ENCODE measurements around the gene FOXP1.

The FOXP1 gene

DNA sequence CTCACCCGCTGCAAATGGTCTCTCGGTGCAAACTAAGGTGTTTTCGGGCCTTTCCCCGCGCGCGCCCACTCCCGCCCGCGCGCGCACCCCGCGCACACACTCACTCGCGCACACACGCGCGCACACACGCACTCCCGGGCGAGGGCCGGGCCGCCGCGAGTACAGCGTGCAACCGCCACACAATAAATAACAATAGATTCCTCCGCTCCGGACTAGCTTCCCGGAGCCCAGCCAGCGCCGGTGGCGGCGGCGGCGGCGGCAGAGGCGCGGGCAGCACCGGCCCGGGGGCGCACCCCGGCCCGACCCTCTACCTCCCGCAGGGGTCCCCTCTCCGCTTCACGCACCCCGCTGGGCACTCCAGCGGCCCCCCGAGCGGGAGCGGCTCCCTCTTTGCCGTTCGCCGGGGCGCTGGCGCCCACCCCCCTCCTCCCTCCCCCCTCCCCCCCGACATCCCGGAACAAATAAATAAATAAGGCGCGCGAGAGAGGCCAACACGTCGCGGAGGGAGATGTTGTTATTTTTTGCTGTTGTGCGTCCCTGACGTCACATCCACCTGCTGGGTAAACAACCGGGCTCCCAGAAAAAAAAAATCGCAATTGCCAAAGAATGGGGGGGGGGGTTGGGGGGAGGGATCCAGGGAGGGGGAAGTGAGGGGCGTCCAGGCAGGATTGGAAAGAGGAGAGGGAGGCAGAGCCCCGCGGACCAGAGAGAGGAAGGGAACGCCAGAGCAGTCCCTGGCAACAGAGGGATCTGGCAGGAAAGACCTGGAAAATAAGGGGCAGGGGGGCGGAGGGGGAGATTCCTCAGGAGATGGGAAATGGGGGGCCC, at the start of gene FOXP1:
FOXP1 (minus strand) TSS at position 163 of the 828 bp plus-strand sequence. CDS start 385,347 bp downstream, outside the sequence.
- DNase-seq, result peak; percentile 75 to 77

DNA sequence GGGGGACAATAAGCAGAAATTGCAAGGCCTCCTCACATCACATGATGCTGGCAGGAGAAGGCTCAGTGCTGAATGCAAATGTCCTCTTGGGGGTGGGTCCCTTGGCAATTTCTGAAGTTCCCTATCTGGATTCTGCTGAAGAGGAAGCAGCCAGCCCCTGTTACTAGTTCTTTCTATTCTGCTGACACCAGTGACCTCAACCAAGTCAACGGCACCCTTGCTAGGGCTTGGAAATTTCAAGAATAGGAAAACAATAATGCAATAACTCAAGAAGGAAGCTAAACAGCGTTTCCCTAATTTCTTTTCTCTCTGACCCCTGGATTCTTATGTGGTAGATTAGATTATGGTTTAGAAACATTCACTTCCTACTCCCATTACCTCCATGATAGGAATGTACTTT, 46.2 kb upstream of the FOXP1 start:
- DNase-seq, result peak in 1 of 2 donors; percentile 6

DNA sequence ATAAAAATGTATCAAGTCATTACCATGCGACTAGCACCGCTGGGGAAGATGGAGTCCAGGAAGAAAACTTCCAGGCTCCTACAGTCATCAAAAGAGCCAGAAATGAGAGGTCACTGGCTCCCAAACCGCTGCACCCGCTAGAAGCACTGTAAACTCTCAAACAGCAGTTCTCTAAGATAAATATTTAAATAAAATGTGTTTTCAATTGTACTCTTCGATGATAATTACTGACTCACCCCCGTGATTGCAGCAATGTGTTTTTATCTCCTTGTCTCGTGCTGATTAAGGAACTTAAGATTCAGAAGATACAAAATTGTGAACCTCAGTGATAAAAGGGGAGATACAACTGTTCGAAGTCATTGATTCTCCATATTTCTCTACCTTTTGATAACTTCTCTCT, 45.8 kb upstream of the FOXP1 start:
- DNase-seq, result no peak

DNA sequence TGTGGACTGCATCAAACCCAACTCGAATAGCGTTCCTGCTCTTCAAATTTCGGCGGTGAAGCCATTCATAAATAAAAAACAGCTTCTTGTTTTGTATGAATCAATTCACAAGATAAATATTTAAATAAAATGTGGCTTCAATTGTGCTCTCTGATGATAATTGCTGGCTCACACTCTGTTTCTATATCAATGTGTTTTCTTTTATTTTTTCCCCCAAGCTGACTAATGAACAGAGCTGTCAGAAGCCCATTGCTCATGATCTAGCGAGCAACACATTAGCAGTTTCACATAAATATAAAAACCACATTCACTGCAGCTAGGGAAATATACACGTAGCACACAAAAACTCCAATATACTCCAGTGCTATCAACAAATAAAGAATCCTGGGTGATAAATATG, 45.0 kb upstream of the FOXP1 start:
- no peak for DNase-seq

DNA sequence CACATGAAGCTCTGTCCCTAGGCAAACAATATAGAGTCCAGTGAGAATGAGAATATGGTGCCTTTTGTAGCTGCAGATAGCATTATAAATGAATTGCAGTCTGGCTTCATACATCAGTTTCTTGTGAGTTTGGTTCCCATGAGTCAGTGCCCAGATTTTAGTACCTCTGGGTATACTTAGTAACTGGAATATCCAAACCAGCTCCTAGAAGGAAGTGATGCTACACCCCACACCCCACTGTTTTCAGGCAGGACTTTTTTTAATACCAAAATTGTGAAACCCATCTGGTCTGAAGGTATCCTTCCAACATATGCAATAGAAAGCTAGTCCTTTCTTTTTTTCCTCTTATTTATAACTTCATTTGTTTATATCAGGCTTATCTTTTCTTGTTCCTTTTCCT, 42.1 kb upstream of the FOXP1 start:
- no peak for DNase-seq

DNA sequence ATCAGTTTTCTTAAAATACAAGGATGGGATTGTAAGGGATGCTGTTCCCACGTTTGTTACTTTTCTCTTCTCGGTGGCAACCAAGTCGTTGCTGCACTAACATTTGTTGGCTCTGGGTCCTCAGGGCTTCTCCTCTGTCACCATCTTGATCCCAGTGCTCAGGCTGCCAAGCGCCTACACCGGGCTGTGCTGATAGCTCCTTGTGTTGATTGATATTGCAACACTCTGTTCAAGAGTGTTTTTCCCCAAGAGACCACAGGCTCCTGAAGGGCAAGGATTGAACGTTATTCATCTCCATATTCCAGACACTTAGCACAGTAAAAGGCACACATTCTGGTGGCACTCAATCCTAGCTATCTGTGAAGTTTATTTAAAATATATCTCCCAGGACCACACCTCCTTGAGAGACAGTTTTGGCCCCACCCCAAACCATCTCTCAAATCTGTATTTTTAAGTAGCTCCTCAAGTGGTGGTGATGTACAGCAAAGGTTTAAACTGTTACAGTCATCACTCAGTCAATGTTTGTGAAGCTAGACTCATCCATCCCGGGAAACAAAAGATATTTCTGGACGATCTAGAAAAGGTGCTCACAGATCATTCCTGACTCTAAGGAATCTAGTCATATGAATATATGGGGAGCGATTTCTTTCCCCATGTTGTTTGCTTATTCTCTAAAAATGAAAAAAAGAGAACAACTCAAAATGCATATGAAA, 38.5 kb upstream of the FOXP1 start:
- DNase-seq, result no peak

DNA sequence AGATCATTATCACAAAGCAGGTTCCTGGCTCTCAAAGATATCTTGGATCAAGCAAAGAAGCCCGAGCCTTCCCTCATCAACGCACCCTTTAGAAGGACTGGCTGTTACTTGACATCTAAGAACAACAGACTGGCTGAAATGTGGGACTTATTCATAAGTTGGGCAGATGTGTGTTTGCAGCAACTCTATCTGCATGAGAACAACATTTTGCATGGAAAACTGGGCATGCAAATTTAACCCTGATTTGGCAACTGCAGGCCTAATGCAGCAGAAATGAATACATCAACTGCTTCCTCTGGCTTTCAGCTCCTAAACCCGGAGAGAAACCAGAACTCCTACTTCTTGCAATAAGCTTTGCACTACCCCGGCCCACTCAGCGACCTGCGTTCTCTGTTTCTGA, 35.0 kb upstream of the FOXP1 start:
- no peak for DNase-seq

DNA sequence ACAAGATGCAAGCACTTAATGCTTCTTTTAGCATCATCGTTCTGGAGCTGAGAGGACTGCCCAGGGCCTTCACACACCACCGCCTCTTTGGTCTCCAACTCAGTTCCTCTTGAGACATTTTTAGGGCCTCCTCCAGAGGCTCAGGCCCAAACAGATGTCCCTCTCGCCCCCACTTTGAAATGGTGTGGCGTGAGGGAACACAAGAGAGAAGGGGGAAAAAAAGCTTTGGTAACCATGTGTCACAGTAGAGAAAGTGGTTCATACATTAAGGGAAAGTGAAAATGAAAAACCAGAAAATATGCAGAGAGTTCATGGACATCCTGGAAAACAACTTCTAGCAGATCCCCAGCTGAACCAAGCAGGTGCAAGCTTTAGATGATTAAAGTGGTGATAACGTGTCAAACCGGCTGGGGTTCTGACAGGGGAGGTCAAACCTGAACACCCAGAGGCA, 33.1 kb upstream of the FOXP1 start:
- DNase-seq, result no peak

DNA sequence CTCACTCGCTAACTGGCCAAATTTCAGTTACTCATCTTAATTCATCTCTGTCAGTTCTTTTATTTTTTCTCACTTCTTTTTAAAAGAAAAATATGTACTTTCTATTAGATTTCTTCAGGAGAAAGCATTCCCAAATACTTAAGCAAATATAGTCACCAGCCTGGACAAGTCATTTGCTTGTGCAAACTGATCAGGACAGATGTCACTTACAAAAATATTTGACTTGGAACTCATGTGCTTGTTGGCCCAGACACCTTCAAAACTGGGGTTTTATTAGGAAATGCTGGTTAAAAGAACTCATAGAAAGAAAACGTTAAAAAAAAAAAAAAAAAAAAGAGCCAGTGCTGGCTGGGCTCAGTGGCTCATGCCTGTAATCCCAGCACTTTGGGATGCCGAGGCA, 31.3 kb upstream of the FOXP1 start:
- no peak for DNase-seq

DNA sequence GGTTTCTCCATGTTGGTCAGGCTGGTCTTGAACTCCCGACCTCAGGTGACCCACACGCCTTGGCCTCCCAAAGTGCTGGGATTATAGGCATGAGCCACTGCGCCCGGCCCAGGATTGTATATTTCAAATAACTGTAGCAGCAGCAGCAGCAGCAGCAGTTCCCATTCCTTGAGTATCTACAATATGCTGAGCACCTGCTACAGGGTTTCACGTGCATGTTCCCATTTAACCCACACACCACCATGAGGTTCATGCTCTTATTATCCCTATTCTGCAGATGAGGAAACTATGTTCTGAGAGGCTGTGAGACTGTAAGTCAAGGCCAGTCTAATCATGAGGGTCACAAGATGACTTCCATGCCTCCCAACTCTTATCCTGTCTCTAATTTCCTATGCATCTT, 30.9 kb upstream of the FOXP1 start:
- DNase-seq, result no peak

DNA sequence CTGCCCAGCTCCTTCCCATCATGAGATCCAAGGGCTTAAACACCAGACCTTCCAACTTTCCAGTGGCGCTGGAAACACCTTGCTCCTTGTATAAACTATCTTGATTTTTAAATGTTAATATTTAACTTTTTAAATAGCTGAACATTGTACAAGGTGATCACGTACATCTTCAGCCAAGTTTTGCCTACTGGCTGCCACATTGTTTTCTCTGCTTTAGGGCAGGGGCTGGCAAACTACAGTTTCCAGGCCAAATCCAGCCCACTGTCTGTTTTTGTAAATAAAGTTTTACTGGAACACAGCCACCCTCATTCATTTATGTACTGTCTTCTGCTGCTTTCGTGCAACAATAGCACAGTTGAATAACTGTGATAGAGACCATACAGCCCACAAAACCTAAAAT, 27.6 kb upstream of the FOXP1 start:
- DNase-seq, result no peak

DNA sequence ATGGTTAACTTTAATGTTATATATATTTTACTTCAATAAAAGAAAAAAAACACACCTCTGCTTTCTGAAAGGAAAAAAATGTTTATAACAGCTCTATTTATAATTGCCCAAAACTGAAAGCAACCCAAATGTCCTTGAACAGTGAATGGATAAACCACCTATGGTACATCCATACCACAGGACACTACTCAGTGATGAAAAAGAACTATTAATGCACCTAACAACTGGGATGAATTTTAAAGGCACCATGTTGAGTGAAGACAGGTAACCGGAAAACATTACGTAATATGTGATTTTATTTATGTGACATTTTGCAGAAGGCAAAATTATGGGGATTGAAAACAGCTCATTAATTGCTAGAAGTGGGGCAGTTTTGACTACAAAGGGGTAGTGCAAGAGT, 23.8 kb upstream of the FOXP1 start:
- no peak for DNase-seq

DNA sequence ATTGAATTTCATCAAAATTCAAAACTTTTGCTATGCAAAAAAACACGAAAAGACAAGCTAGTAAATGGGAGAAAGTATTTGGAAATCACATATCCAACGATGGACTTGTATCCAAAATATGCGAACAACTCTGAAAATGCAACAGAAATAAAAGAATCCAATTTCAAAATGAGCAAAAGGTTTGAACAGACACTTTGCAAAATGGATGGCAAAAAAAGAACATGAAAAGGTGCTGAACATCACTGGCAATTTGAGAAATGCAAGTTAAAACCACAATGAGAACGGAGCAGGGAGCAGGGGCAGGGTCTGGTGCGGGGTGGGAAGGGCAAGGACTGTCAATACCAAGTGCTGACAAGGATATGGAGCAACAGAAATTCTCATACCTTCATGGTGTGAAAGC, 23.1 kb upstream of the FOXP1 start:
- DNase-seq, result no peak

DNA sequence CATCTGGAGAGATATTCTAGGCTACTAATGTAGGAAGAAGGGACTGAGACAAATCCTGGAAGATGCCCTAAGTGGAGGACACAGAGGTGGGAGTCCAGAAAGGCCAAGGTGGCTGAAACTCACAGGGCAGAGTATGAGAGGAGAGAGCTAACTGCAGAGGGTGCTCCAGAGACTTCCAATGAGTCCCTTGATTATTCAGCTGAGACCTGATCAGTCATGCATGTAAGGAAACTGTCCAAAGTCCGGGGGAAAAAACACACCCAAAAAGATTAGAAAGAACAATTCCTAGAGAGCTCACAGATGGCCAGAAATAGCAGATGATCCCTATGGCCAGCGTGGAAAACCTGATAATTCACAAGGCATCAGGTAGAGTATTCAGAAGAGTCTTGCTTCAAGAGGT, 18.7 kb upstream of the FOXP1 start:
- no peak for DNase-seq

DNA sequence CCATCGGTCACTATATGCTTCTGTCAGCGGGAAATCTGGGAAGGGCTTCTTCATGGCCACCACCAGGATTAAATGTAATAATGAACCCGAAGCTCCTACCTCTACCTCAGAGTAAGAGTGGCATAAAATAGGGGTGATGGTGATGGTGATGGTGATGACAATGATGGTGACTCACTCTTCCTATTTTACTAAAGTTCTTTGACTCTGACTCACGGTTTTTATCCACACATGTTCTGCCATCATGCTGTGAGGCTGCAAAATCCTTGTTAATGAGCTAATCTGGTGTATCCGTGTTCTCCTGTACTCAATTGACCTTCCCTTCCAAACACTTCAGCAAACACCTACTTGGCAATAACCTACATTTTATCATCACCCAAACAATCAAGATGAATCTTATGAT, 18.3 kb upstream of the FOXP1 start:
- no peak for DNase-seq

DNA sequence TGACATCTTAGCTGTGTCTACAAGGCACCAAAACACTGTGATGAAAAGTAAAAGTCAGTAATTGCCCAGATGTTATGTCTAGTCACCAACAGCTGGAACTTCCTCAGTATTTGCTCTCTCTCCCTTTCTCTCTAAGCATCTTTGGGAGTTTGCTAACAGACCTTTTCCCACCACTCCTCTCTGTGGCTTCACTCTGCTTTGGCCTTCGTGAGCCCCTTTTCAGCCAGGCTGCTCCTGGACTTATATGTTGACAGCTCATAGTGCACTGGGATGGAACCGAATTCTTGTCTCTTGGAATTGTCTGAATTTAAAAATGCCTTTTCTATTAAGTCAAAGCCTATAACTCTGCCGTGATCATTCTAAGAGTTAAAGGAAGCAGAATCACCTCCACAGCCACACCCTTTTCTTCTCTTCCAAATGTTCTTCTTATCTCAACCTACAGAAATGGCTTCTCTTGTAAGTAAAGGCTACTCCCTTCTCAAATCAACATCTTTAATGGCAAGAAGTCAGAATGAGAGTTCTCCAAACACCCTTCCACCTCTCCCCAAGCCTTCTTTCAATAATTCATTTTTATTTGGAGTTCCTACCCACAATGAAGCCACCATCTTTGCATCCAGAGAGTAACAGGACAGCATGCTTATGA, 17.2 kb upstream of the FOXP1 start:
- no peak for DNase-seq

DNA sequence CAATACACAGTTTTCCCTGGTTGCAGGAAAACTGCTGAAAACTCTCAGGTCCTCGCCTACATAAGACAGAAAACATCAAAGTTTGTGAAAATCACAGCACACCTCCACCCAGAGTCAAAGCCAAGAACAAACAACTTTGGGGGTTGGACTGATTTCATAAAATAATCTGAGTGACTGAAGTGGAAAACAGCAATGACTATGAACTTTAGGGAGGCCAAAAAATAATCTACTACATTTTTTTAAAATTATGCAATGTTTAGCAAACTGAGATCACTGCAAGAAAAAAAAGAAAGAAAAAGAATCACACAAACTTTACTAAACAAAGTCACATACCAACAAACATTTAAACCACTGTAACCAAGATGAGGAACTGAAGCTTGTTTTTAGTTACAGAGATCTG, 15.9 kb upstream of the FOXP1 start:
- no peak for DNase-seq

DNA sequence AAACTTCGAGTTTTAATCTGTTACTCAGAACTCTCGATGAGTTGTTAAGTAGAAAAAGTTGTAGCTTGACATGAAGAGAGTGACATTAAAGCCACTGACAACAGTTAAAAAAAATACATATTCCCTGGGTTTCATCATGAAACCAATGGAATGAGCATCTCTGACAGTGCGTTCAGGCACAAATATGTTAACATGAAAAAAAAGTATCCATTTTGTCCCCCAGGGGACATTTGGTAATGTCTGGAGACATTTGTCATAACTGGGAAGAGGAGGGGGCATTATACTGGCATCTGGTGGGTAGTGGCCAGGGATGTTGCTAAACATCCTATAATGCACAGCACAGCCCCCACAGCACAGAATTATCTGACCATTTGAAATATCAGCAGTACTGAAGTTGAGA, 14.8 kb upstream of the FOXP1 start:
- DNase-seq, result no peak

DNA sequence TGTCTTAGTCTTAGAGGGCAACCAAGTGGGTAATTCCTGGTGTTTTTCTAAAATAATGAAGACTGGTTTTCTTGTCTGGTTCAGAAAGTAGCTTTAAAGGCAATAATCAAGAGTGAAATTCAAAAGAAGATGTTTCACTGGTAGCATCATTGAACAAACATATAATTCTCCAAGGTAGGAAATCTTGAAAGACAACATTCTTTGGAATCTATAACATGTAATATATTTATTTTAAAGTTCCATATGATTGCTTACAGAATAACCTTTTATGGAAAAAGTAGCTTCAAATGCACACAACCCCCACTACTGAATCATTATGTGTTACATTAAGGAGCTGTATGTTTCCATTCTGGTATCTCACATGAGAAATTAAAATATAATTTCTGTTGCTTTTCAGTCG, 13.8 kb upstream of the FOXP1 start:
- no peak for DNase-seq

DNA sequence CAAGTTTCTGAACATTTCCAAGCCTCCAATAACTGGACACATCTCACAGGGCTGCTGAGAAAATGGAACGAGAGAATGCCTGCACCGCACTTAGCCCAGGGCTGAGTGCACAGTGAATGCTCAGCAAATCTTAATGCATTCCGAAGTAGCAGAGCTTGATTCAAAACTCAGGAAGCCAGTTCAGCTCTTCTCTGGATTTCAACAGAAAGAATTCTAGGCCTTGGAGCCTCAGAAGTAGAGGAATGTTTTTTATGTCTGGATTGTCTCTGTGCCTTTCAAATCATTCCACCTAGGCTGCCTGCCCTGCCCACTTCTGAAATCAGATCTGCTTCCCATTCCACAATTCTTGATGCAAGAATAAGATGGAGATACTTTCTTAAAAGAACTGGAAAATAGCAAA, 9.6 kb upstream of the FOXP1 start:
- DNase-seq, result no peak

DNA sequence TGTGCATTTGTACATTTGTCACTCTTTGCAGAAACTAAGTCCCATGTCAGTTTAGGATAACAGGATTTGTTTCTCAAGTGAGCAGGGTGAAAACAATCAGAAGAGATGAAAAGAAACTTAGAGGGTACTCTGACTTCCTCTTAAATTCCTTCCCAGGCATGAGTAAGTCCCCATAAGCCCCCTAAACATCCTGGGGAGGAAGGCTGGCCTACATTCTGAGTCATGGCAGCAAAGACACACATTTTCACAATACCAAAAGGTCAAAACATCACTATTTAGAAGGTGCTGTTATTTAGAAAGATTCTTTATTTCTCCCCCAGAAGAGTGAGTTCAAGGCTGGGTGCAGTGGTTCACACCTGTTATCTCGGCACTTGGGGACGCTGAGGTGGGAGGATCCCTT, 7.6 kb upstream of the FOXP1 start:
- DNase-seq, result no peak

DNA sequence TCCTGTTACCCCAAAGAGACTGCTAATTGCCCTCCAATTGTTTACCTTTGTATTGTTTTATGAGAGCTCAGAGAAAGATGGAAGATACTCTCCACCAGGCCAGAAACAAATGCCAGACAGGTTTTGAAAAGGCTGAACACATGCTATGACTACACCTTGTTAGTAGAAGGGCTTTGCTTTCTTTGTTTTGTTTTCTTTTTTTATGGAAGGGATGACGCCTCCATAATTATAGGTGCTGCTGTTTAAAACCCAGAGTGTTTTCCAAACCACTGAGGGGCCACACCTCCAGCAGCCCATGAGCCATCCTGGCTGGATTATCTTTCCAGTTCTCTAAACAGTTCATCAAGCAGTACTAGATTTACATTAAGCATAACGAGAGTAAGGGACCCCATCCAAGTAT, 5.6 kb upstream of the FOXP1 start:
- DNase-seq, result no peak

DNA sequence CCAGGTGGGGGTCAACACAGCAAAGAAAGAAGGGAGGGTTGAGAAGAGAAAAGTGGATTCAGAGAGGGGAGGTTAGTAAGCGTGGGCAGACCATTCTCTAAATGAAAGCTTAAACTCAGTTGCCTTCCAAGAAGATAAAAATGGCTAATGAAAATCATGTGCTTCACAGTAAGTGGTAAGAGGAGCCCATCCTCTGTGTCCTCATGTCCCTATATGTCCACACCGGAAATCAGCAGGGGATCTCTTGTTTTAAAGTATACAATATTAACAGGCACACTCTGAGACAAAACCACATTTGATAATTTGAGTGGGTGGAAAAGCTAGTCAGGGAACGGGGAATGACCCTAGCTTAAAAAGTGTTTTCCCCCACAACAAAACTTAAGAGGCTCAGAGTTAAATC, 4.4 kb upstream of the FOXP1 start:
- no peak for DNase-seq

DNA sequence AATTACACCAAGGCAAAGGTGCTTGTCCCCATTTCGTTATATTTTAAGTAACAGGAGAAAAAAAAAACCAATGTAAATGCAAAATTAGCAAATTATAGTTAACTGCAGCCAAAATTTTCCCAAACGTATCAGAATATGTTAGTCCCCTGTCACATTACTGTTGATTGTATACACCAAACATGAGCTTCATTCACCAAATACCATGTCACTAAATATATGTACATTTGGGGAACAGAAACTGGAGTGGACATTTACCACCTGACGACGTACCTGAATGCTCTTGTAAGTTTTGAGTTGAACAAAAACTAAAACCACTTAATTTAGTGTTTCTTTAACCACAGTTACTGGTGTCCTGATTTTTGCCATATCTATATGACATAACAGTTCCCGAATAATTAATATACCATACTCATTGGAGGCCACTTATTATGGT, 3.3 kb upstream of the FOXP1 start:
- no peak for DNase-seq
